GM18505 (cell line): Measurements from ENCODE around the gene BUB1.
"Not testable (repeated sequence)": the region's sequence is repeated elsewhere in the genome, so short reads cannot be mapped to it uniquely, and the experiment has no call there.

Source experiments
- ATAC-seq: cut with Tn5 transposase; IDR thresholded peaks from one replicate; pipeline ENCODE4 v1.9.1; 2021; ENCODE audit not compliant: unreplicated experiment
- POLR2A ChIP-seq: IDR thresholded peaks from 4 replicates; pipeline ENCODE4 v1.6.1; 2011; ENCODE audit warnings: borderline replicate concordance; ENCODE audit not compliant: insufficient read depth, insufficient read length; ENCODE audit errors: extremely low read depth

Gene BUB1

DNA sequence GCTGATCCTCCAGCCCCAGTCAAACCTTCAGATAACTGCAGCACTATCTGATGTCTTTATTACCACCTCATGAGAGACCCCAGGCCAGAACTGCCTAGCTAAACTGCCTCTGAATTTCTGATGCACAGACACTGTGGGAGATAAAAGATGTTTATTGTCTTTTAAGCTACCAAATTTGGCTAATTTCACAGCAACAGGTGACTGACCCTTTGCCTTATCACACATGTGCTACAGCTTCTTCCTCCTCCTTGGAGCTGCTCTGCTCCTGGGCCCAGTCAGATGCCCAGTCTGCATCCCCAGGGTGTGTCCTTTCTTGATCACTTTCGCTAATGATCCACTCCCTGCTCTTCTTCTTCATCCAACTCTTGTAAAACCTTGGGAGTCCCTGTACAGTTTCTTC lies 34.9 kb upstream of the BUB1 start:
- no peak for TF ChIP-seq POLR2A
- no peak for ATAC-seq

DNA sequence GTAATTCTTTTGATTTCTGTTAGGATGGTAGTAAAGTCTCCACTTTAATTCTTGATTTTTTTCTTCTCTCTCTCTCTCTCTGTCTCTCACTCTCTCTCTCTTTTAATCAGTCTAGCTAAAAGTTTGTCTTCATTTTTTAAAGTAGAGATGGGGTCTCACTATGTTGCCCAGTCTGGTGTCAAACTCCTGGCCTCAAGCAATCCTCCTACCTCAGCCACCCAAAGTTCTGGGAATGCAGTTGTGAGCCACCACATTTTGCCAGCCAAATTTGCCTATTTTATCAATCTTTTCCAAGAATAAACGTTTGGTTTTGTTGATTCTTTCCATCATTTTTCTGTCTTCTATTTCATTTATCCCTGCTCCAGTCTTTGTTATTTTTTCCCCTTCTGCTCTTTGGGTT lies 30.6 kb upstream of the BUB1 start:
- TF ChIP-seq POLR2A, result no peak
- no peak for ATAC-seq

- no peak for ATAC-seq
- no peak for TF ChIP-seq POLR2A
Measured at GRCh38 chr2:110707386-110707965, 29.6 kb upstream of the BUB1 start.

DNA sequence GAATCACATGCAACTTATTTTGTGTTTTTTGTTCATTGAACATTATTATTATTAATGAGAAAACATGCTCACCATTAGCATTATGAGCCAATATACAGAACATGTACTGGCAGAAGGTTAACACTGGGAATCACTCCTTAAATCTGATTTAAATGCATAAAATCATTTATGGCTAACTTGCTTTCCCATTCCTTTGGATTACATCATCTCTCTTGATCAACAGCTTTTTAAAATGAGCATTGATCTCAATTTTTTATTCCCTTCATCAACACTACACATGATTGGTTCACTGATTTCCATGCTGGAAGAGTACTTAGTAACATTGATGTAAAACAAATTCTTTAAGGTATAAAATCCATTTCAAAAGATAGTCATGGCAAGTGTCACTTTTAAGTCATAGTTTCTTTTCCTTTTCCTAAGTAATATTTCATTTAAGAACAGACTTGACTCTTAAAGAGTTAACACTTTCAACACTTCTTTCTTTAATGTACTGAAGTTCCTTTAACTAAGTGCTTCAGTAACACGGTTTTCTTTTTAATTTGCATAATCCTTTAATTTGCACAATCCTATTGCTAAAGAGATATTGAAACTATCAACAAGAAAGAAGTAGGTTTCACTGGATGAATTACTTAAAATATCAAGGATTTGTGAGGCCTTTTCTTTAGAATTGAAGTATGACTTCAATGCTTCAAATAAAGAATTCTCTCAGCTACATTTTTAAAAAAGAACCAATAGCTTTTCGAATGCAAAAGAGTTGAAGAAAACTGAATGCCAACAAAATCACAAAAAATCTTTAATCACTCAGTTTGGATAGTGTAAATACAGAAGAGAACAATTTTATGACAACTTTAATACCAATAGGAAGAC lies 24.9 kb upstream of the BUB1 start:
- no peak for TF ChIP-seq POLR2A

GRCh38 chr2:110698253-110698652 lies 20.4 kb upstream of the BUB1 start:
- not testable (repeated sequence) for ATAC-seq

More for the DNA sequence above, 24.9 kb upstream of the BUB1 start:
- no peak for ATAC-seq

DNA sequence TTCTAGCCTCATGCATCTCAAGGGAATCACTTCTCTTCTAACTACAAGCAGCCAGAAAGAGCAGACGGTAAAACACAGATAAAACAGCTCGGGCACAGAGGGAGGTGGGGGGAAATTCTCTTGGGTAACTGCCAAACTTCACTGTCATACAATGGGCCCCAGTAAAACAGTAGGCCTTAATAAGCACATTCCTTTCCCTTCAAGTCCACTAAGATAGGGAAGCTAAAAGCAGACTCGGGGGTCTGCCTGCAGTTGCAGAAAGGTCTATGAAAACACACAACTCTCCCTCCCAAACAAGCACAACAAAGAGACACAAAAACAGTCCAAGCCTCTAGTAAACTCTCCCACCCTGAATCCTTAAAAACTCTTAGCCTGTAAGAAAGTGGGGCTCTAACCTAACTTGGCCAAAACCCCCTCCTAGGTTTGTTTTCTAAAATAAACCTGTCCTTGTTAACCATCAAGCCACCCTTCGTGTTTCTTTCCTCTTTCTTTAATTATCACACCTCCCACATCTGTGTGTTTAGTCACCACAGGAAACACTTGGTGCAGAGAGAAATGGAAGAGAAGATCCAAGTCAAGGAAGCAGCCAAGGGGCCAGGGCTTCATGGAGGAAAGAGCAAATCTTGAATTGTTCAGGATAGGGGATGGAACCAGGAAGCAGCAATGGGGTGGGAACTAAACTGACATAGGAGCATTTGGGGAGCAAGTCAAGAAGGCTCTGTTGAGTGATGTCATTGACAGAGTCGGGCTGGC lies 17.5 kb upstream of the BUB1 start:
- ATAC-seq, result not testable (repeated sequence)

GRCh38 chr2:110691612-110692258 lies 13.9 kb upstream of the BUB1 start:
- TF ChIP-seq POLR2A, result no peak
- ATAC-seq, result no peak

GRCh38 chr2:110690083-110690965 lies 12.5 kb upstream of the BUB1 start:
- no peak for ATAC-seq
- no peak for TF ChIP-seq POLR2A

GRCh38 chr2:110688594-110689091 lies 10.8 kb upstream of the BUB1 start:
- no peak for ATAC-seq
- TF ChIP-seq POLR2A, result no peak

GRCh38 chr2:110687775-110688484 lies 10.1 kb upstream of the BUB1 start:
- ATAC-seq, result not testable (repeated sequence)

DNA sequence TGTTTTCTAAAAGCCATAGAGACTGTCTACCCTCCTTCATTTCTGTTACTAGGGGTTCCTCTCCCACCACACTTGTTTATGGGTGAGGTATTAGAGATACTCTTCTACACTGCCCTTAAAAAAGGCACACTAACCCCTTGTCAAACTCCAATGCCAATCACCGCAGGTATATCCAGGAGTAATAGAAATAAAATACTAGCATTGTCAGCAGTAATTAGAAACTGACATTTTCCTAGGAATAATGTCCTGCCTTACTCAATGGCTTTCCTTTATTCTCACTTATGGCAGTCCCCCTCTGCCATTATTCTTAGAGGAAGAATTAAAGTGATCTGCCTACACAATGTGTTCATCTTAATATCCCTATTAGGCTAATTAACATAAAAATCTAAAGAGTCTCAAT lies 5.0 kb upstream of the BUB1 start:
- no peak for ATAC-seq
- TF ChIP-seq POLR2A, result no peak

GRCh38 chr2:110682267-110682666 lies 4.4 kb upstream of the BUB1 start:
- ATAC-seq, result no peak
- TF ChIP-seq POLR2A, result no peak
